ENCODE results near the gene PDGFA. TPM values are rescaled to one million over a fixed set of nuclear protein-coding genes. Genes with fewer than 3 reads are reported as not detected.
"Not testable (repeated sequence)": the region's sequence is repeated elsewhere in the genome, so short reads cannot be mapped to it uniquely, and the experiment has no call there.

PDGFA gene
- total RNA-seq, 4 donors from 2014 or later = 7.0 to 23.7 (median 8.8) TPM

DNA sequence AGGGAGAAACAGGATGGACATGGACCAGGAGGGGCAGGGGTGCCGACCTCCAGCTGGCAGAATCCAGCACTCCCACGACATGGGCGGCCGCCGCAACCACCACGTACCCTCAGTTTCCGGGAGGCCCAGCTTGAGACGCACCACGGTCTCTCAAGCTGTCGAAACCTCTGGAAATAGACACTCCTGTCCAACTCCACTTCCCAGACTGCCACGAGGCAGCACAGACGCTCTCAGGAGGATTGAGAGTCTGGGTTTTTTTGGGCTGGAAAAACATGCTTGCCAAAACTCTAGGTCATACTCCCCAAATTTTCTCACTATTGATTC is 37.9 kb upstream of the PDGFA start:
- ATAC-seq (ENCODE audit: low FRiP score) = no peak
- TF ChIP-seq, protein P1, sequence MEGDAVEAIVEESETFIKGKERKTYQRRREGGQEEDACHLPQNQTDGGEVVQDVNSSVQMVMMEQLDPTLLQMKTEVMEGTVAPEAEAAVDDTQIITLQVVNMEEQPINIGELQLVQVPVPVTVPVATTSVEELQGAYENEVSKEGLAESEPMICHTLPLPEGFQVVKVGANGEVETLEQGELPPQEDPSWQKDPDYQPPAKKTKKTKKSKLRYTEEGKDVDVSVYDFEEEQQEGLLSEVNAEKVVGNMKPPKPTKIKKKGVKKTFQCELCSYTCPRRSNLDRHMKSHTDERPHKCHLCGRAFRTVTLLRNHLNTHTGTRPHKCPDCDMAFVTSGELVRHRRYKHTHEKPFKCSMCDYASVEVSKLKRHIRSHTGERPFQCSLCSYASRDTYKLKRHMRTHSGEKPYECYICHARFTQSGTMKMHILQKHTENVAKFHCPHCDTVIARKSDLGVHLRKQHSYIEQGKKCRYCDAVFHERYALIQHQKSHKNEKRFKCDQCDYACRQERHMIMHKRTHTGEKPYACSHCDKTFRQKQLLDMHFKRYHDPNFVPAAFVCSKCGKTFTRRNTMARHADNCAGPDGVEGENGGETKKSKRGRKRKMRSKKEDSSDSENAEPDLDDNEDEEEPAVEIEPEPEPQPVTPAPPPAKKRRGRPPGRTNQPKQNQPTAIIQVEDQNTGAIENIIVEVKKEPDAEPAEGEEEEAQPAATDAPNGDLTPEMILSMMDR (IDR thresholded peaks at IDR 0.05) = no peak

DNA sequence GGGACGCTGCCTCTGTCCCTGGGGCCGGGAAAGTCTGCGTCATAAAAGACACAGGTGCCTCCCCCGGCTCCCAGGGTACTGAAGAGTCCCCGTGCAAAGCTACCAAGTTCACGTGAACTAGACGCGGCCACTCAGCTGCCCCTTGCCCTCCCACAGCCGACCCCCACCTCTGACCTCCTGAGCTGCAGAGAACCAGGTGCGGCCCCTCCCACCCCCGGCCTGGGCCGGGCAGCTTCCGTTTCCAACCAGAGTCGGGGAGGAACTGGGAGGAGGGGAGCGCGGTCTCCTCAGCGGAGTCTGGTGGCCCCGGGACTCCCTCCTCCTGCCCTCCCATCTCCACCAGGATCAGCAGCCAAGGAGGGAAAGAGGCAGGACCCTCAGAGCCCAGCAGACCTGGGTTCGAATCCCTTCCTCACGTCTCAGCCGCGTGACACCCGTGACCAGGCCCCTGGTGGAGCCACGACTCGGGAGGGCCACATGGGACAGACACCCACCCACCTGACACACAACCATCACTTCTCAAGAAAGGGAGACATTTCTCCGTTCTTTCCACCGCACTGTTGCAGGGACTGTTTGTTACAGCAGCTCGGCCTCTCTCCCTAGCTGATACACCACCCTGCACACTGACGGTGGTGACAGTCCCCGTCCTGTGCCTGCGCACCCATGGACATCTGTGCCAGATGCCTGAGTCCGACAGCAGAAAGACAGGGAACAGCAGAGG is 37.4 kb upstream of the PDGFA start:
- DNase-seq (ENCODE audit: low spot score) (no peak), ATAC-seq (ENCODE audit: low FRiP score) (no peak)
- TF ChIP-seq, protein P1 (IDR thresholded peaks at IDR 0.05) = no peak

More for the DNA sequence above, 37.9 kb upstream of the PDGFA start:
- DNase-seq (ENCODE audit: low spot score) = no peak

DNA sequence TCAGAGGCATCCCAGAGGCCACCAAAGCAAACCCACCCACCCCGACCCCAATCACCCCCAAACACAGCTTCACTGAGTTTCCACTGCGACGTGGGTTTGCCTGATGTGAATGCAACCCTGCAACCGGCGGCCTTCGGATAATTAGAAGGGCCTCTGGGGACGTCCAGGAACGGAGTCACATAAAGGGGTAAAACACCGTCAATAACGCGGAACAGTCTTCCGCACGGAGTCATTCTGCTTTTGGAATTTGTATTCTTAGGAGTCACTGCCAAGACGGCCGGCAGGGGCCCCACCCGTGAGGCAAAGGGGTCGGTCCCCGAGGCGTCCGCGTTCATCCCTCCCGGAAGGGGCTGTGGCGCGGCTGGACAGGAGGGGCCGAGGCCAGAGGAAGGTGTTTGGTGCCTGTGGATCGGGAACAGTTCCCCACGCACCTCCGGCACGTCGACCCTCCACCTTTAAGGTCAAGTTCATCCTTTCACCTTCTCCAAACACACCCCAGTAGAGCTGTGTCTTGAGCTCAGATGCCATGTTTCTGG is 36.7 kb upstream of the PDGFA start:
- ATAC-seq (ENCODE audit: low FRiP score) (no peak), DNase-seq (ENCODE audit: low spot score) (no peak)
- TF ChIP-seq, protein P1 (IDR thresholded peaks at IDR 0.05) = no peak

DNA sequence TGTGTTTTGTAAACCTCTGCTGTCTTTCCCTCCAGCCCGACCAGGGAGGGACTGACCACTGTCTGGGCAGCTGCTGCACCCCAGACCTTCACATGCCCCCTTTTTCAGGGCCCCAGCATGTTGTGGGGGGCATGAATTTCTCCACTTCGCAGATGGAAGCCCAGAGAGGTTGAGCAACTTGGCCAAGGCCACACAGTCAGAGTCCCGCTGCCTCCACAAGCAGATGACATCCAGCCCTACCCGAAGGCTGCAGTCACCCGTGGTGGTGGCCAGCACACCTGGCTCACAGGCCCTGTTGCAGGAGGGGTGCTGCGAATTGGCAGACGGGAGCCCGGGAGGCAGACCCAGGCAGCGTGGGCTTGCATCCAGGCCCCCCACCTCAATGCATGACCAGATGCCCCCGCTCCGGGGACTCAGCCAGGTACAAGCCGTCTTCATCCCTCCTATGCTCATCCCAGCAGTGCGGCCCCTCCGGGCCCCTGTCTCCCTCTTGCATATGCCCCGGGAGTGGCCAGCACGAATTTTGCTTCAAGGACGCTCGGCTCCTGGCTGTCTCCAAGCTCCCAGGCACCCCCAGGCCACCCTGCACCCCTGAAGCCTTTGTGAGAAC is 36.0 kb upstream of the PDGFA start:
- TF ChIP-seq, protein P1 (IDR thresholded peaks at IDR 0.05) = no peak
- DNase-seq (ENCODE audit: low spot score) (no peak), ATAC-seq (ENCODE audit: low FRiP score) (no peak)

DNA sequence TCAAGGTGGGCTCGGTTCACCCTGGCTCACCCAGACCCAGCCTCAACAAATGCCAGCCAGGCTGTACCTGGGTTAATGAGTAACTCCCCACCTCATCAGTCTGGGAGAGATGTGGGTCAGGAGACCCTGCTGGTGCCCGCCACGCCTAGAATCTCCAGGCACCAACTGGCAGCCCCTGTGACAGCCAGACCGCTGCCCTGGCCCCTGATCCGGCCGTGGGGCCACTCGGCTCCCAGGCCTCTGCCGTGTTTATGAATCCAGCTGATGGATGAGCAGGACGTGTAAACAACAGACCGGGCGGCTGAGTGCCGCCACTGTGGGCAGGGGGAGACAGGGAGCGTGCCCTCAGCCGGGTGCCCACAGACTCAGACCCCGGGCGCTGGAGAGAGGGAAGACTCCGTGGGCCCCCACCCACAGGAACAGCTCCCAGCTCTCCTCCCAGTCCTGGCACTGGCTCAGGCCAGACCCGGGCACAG is 34.0 kb upstream of the PDGFA start:
- no peak for ATAC-seq (ENCODE audit: low FRiP score)
- DNase-seq (ENCODE audit: low spot score) = no peak
- TF ChIP-seq, protein P1 (IDR thresholded peaks at IDR 0.05) = no peak

DNA sequence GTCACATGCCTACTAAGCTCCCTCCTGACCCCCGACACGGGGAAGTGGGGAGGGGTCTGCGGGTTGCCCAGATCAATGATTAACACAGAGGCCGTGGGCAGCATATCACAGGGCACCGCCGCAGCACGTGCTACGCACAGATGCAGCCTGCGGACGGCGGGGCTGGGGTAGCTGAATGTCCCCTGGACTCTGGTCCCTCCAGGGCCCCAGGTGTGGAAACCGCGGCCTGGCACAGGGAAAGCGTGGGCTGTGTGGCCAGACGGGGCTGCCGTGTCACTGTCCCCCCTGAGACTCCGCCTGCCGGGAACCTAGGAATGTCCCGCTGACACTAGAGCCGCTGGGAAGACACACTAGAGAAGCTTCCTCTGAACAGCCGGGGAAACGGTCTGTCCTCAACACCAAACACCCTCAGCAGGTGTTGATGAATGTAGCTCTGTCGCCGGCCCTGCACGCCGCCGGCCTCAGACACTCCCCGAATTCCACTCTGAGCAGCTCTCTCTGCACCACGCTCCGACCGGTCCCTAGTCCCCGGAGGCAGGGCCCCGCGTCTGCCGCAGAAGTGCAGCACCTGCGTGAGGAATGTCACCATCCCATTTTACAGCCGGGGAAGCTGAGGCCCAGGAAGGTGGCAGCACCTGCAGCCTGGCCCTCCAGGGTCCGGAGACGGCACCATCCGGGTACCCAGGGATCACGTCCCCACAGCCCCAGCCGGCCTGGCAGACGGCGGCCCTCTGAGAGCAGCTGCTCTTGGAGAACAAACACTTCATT is 33.4 kb upstream of the PDGFA start:
- DNase-seq (ENCODE audit: low spot score) (no peak), ATAC-seq (ENCODE audit: low FRiP score) (no peak)
- TF ChIP-seq, protein P1 (IDR thresholded peaks at IDR 0.05) = no peak

DNA sequence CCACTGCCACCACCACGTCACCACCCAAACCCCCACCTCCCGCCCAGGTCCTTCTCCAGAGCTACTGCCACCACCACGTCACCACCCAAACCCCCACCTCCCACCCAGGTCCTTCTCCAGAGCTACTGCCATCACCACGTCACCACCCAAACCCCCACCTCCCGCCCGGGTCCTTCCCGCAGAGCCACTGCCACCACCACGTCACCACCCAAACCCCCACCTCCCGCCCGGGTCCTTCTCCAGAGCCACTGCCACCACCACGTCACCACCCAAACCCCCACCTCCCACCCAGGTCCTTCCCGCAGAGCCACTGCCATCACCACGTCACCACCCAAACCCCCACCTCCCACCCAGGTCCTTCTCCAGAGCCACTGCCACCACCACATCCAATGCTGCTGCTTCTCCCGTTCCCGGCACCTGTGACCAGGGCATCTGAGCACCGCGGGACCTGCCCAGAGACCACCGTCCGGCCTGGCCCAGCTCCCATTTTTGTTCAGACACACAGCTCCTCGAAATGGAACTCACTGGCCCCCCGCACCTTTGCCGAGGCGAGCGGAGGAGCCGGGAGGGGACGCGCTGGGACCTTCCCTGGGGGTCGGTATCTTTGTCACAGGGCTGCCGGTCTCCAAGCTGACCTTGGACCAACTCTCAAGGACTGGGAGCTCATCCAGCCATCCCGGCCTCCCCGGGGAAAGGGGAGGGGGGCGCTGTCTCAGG is 32.7 kb upstream of the PDGFA start:
- not testable (repeated sequence) for DNase-seq (ENCODE audit: low spot score); ATAC-seq (ENCODE audit: low FRiP score)

DNA sequence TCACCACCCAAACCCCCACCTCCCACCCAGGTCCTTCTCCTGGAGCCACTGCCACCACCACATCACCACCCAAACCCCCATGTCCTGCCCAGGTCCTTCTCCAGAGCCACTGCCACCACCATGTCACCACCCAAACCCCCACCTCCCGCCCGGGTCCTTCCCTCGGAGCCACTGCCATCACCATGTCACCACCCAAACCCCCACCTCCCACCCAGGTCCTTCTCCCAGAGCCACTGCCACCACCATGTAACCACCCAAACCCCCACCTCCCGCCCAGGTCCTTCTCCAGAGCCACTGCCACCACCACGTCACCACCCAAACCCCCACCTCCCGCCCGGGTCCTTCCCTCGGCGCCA is 31.9 kb upstream of the PDGFA start:
- DNase-seq (ENCODE audit: low spot score); ATAC-seq (ENCODE audit: low FRiP score): not testable (repeated sequence)
